BLaER1 (cell line): Measurements from ENCODE around the gene CLIP1.

Source experiments
- H3K27ac ChIP-seq: shearing (Covaris generic); formaldehyde crosslinking; 2 replicates; pipeline ENCODE4 v1.8.1; 2022
- H3K27me3 ChIP-seq: shearing (Covaris generic); formaldehyde crosslinking; 2 replicates; pipeline ENCODE4 v1.8.1; 2022
- H3K36me3 ChIP-seq: shearing (Covaris generic); formaldehyde crosslinking; 2 replicates; pipeline ENCODE4 v1.8.1; 2022
- H3K4me1 ChIP-seq: shearing (Covaris generic); formaldehyde crosslinking; 2 replicates; pipeline ENCODE4 v1.8.1; 2022
- H3K4me2 ChIP-seq: shearing (Covaris generic); formaldehyde crosslinking; 2 replicates; pipeline ENCODE4 v1.8.1; 2022
- H3K4me3 ChIP-seq: shearing (Covaris generic); formaldehyde crosslinking; 2 replicates; pipeline ENCODE4 v1.8.1; 2022
- H3K9ac ChIP-seq: shearing (Covaris generic); formaldehyde crosslinking; 2 replicates; pipeline ENCODE4 v1.8.1; 2022
- H3K9me3 ChIP-seq: shearing (Covaris generic); formaldehyde crosslinking; 2 replicates; pipeline ENCODE4 v1.8.1; 2022
- H4K20me1 ChIP-seq: shearing (Covaris generic); formaldehyde crosslinking; 2 replicates; pipeline ENCODE4 v1.8.1; 2022
- Cebpa-rat ChIP-seq: shearing (Covaris generic); IDR thresholded peaks from 2 replicates; pipeline ENCODE4 v1.8.1; 2022

CLIP1 gene

DNA sequence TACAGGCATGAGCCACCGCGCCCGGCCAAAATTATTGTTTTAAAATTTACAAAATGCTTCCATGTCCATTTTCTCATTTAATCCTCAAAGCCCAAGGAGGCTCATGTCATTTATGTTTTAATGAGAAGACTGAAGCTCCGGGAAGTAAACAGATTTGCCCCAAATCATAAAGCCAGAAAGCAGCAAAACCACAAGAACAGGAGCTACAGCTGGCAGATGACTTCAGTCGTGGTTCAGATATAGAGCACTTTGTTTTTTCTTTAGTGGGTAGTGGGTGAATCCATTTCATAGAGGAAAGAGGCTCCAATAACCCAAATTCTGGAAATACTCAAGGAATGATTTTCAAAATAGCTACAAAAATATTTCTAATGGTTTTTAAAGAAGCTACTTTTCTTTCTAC is 110.8 kb downstream of the CLIP1 start:
- peaks cover 18% of the 10 kb centered on the region for H3K36me3 ChIP-seq
- H3K4me1 ChIP-seq, result peaks cover 85% of the 10 kb centered on the region
- H3K4me2 ChIP-seq, result peak overlapping the region; percentile 96
- H3K9me3 ChIP-seq, result no peaks in the 10 kb centered on the region
- H3K27me3 ChIP-seq, result no peaks in the 10 kb centered on the region
- peak overlapping the region; percentile 65; the same call in 1 of the 2 replicates for H3K4me3 ChIP-seq
- H4K20me1 ChIP-seq, result no peaks in the 10 kb centered on the region
- no peak for TF ChIP-seq Cebpa-rat
- H3K9ac ChIP-seq, result peak overlapping the region; percentile 74
- peak overlapping the region; percentile 93 for H3K27ac ChIP-seq

DNA sequence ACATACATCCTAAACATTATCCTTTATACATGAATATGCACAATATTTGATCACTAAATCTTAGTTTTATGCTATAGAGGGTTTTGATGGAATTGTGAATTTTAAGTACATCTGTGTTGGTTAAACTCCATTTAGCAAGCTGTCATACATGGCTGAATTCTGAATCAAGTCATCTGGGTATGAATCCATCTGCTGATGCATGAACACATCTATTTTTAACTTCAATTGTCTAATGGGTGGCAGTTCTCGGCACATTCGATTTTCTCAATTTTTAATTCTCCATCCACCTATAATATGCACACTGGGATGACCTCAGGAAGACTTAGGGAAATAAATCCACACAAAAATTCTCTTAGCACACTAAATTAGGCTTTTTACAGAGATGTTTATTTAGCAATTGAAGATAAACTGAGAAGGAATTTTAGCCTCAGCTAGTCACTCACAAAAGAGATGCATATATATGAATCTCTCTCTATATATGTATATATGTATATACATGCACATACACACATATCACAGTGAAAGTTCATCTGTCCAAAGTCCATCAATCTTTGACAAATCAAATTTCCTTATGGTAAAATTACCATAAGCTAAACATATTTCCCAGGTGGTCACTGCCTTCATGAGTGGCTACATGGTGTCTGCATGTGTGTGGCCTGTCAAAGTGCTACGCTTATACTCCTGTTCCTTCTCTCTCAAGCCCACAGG is 111.7 kb downstream of the CLIP1 start:
- Histone ChIP-seq H3K4me1 (peaks cover 94% of the 10 kb centered on the region), H3K36me3 (peaks cover 18% of the 10 kb centered on the region), H3K4me2 (peak overlapping the region; percentile 96), H3K9ac (peak overlapping the region; percentile 74), H3K27ac (peak overlapping the region; percentile 93), H4K20me1 (no peaks in the 10 kb centered on the region), H3K27me3 (no peaks in the 10 kb centered on the region), H3K9me3 (no peaks in the 10 kb centered on the region), H3K4me3 (peak overlapping the region; percentile 65; the same call in 1 of the 2 replicates)
- no peak for TF ChIP-seq Cebpa-rat

DNA sequence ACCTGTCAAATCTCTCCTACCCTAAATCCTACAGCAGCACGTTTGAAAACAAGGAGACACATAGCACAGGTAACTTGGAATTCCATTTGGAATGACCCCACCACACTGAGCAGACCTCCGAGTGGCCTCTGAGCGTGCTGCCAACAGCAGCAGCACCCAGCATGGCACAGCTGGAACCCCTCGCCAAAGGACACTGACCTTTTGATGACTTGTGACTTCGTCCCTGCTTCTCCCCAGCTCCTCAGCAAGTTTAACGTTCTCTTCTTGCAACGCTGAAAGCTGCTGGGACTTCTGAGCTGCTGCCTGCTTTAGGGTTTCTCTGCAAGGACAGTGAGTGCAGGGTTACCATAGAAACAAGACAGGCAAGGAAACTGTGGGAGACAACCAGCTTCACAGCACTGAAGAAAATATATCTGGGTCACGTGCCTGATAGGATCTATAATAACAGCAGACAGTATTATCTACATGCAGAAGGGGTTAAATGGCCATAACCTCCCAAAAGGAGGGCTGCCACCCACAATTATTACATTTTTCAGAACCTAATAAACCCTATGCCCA is 112.8 kb downstream of the CLIP1 start:
- Histone ChIP-seq H3K27me3 (no peaks in the 10 kb centered on the region), H4K20me1 (no peaks in the 10 kb centered on the region), H3K4me1 (peaks cover 96% of the 10 kb centered on the region), H3K4me3 (peak overlapping the region; percentile 65), H3K36me3 (peaks cover 19% of the 10 kb centered on the region), H3K27ac (peak overlapping the region; percentile 93), H3K9ac (peak overlapping the region; percentile 77), H3K9me3 (no peaks in the 10 kb centered on the region), H3K4me2 (peak overlapping the region; percentile 96)
- no peak for TF ChIP-seq Cebpa-rat

DNA sequence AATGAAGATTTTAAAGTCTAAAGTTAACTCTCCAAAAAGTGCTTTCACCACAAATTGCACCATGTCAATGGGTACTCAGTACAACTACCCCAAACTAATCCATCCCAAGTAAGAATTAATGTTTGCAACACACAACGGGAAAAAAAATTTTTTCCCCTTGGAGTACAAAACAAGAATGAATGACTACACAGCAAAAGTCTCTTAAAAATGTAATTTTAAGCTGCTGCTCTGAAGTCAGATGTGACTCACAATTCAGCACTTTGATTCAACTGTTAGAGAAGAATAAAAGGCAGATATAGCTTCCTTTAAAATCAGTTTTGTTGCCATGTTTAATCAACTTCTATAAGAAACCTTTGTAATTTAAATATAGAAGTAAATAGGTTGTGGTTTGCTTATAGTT is 113.7 kb downstream of the CLIP1 start:
- H3K9me3 ChIP-seq, result no peaks in the 10 kb centered on the region
- TF ChIP-seq Cebpa-rat, result no peak
- no peaks in the 10 kb centered on the region for H3K27me3 ChIP-seq
- H3K4me2 ChIP-seq, result peak overlapping the region; percentile 96
- H3K27ac ChIP-seq, result peak overlapping the region; percentile 93
- no peaks in the 10 kb centered on the region for H4K20me1 ChIP-seq
- peaks cover 96% of the 10 kb centered on the region for H3K4me1 ChIP-seq
- H3K36me3 ChIP-seq, result peaks cover 16% of the 10 kb centered on the region
- H3K9ac ChIP-seq, result peak overlapping the region; percentile 77
- peak overlapping the region; percentile 65 for H3K4me3 ChIP-seq

DNA sequence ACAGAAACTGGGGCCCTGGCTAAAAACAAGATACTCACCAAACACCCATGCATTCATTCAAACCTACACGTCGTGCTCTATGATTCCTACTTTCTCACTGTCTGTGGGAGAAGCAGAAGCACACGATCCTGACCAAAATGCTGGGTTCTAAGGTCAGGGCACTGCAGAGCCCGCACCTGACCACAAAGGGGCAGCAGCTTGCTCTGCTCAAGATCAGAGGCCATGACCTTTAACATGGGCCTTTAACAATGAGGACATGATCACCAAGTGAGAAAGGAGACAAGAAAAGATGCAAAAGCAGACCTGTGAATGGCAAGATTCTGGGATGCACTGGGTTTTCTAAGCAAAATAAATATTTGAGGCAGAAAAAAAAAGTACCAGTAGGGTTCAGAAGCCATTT is 116.1 kb downstream of the CLIP1 start:
- no peak overlapping the region for H3K4me3 ChIP-seq
- no peaks in the 10 kb centered on the region for H3K27me3 ChIP-seq
- no peak overlapping the region for H3K9ac ChIP-seq
- H3K36me3 ChIP-seq, result peaks cover 29% of the 10 kb centered on the region
- H3K4me2 ChIP-seq, result peak overlapping the region; percentile 96
- no peaks in the 10 kb centered on the region for H4K20me1 ChIP-seq
- H3K4me1 ChIP-seq, result peaks cover 94% of the 10 kb centered on the region
- TF ChIP-seq Cebpa-rat, result no peak
- no peaks in the 10 kb centered on the region for H3K9me3 ChIP-seq
- no peak overlapping the region for H3K27ac ChIP-seq

DNA sequence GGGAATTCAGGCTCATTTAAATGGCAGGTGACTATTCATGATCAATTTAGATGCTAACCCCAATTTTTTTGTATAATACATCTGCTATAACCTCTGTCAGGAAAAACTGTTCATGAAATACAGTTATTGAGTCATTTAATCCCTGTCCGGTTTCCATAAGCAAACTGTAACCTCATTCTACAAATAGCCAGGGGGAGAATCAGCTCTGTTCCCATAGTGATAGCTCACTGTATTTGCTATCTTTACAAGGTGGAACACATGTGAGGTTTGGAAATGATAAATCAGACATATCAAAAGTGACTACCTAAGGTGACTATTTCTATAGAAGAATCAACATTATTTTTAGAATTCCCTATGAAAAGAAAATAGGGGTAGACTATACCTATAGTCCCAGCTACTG is 117.5 kb downstream of the CLIP1 start:
- H3K9ac ChIP-seq, result peak overlapping the region; percentile 15; the same call in 1 of the 2 replicates
- peaks cover 93% of the 10 kb centered on the region for H3K4me1 ChIP-seq
- H3K4me2 ChIP-seq, result peak overlapping the region; percentile 61
- TF ChIP-seq Cebpa-rat, result no peak
- H4K20me1 ChIP-seq, result no peaks in the 10 kb centered on the region
- H3K36me3 ChIP-seq, result peaks cover 35% of the 10 kb centered on the region
- no peaks in the 10 kb centered on the region for H3K27me3 ChIP-seq
- peak overlapping the region; percentile 65; the same call in 1 of the 2 replicates for H3K27ac ChIP-seq
- H3K4me3 ChIP-seq, result no peak overlapping the region
- no peaks in the 10 kb centered on the region for H3K9me3 ChIP-seq

DNA sequence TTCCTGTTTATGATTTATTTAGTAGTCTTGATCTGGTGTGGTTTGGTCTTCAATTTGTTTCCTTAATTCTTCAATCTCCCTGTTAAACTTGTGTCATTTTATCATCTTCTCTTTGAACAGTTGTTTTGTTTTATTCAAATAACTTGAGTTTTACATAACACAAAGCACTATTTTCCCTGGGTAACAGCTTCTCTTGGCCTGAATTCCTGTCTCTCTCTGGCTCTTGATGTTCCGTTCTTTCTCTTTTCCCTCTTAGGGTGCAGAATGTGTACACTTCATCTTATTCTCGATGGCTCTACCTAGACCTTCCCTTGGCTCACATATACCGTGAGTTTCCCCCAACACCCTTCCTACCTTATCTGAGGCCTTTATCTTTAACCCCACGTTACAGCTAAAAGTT is 119.4 kb downstream of the CLIP1 start:
- H3K27me3 ChIP-seq, result no peaks in the 10 kb centered on the region
- H3K4me2 ChIP-seq, result peak overlapping the region; percentile 61
- H4K20me1 ChIP-seq, result no peaks in the 10 kb centered on the region
- no peak overlapping the region for H3K4me3 ChIP-seq
- peaks cover 78% of the 10 kb centered on the region for H3K4me1 ChIP-seq
- peak overlapping the region; percentile 65 for H3K27ac ChIP-seq
- no peak overlapping the region for H3K9ac ChIP-seq
- no peaks in the 10 kb centered on the region for H3K9me3 ChIP-seq
- TF ChIP-seq Cebpa-rat, result no peak
- peaks cover 50% of the 10 kb centered on the region for H3K36me3 ChIP-seq

DNA sequence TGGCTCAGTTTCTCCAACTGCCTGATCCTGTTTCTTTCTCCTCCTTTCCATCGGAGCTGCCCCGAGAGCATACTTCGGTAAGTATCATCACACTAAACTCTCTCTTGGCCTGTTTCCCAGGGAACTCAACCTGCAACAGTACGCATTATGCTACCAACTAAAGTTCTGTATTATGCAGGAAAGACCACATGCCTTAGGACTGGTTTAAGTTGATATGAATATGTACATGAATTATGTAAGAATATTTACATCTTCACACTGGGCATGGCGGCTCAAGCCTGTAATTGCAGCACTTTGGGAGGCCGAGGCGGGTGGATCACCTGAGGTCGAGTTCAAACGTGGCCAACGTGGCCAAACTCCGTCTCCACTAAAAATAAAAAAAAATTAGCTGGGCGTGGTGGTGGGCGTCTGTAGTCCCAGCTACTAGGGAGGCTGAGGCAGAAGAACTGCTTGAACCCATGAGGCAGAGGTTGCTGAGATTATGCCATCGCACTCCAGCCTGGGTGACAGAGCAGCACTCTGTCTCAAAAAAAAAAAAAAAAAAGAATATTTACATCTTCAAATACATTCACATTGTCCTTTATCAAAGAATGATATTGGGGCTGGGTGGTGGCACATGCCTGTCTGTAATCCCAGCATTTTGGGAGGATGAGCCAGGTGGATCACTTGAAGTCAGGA is 124.3 kb downstream of the CLIP1 start:
- H3K27me3 ChIP-seq, result no peaks in the 10 kb centered on the region
- no peak overlapping the region for H3K4me2 ChIP-seq
- H3K9me3 ChIP-seq, result no peaks in the 10 kb centered on the region
- H3K27ac ChIP-seq, result no peak overlapping the region
- H4K20me1 ChIP-seq, result no peaks in the 10 kb centered on the region
- H3K4me1 ChIP-seq, result peaks cover 35% of the 10 kb centered on the region
- no peak for TF ChIP-seq Cebpa-rat
- no peak overlapping the region for H3K9ac ChIP-seq
- H3K36me3 ChIP-seq, result peaks cover 74% of the 10 kb centered on the region
- no peak overlapping the region for H3K4me3 ChIP-seq

DNA sequence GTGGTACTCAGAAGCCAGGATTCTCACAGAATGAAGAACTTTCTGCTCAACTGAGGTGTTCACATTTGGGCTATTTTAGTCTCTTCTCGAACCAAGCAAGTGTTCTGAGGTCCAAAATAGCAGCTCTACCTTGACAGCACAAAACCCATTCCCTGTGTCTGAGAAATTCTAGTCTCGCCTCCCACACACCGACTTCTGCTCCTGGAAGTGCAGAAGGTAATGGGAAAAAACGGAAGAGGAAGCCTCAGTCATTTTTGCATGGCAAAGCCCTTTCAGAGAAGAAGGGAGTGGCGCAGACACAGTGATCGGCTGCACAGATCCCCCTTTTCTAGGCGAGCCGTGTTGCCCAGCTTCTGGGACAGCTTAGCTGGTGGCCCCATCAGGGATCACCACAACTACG is 125.0 kb downstream of the CLIP1 start:
- TF ChIP-seq Cebpa-rat, result no peak
- Histone ChIP-seq H3K4me2 (no peak overlapping the region), H3K36me3 (peaks cover 75% of the 10 kb centered on the region), H4K20me1 (no peaks in the 10 kb centered on the region), H3K27ac (no peak overlapping the region), H3K9ac (no peak overlapping the region), H3K4me1 (peaks cover 31% of the 10 kb centered on the region), H3K27me3 (no peaks in the 10 kb centered on the region), H3K4me3 (no peak overlapping the region), H3K9me3 (no peaks in the 10 kb centered on the region)

DNA sequence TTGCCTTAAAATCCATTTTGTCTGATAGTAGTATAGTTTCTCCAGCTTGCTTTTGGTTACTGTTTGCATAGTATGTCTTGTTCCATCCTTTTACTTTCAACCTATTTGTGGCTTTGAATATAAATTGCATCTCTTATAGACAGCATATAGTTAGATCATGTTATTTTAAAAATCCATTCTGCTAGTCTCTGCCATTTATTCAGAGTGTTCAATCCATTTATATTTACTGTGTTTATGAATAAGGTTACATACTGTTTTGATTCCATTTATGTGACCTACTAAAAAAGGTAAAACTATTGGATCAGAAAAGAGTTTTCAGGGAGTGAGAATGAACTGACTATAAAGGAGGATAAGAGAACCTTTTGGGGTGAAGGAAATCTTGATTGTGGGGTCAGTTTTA is 126.6 kb downstream of the CLIP1 start:
- TF ChIP-seq Cebpa-rat, result no peak
- peaks cover 73% of the 10 kb centered on the region for H3K36me3 ChIP-seq
- peaks cover 21% of the 10 kb centered on the region for H3K4me1 ChIP-seq

More for the DNA sequence above, 126.6 kb downstream of the CLIP1 start:
- H3K9me3 ChIP-seq, result no peaks in the 10 kb centered on the region
- no peak overlapping the region for H3K9ac ChIP-seq
- H4K20me1 ChIP-seq, result no peaks in the 10 kb centered on the region
- H3K27ac ChIP-seq, result no peak overlapping the region
- H3K4me3 ChIP-seq, result no peak overlapping the region
- no peak overlapping the region for H3K4me2 ChIP-seq
- H3K27me3 ChIP-seq, result no peaks in the 10 kb centered on the region
